HepG2 (cell line): ENCODE results near the gene TSPAN3. TPM values are rescaled to one million over a fixed set of nuclear protein-coding genes. Genes with fewer than 3 reads are reported as not detected.

Source experiments
- ATAC-seq: fragments of 200-7000 bp; cut with Tn5 transposase; 3 replicates; pipeline ENCODE4 v1.9.1; 2020; ENCODE audit warnings: mild to moderate bottlenecking, moderate library complexity
- BruUV-seq: library from RNA; stranded (reverse); fragments of 400-500 nt; replicated peaks from 2 replicates; lab custom pipeline; 2021; lab: Mats Ljungman, UMichigan
- CTCF ChIA-PET: fragments of 300-600 bp; formaldehyde crosslinking; extraction: SDS; loops from one replicate; lab custom pipeline; 2021; ENCODE audit warnings: low total read pairs, inconsistent platforms, low intra/inter-chr PET ratio; lab: Yijun Ruan, JAX
- POLR2A ChIA-PET: fragments of 350-600 bp; sonication (Branson Sonifier 250); formaldehyde crosslinking; loops from one replicate; lab custom pipeline; 2020; ENCODE audit warnings: antibody characterized with exemption, inconsistent platforms; lab: Yijun Ruan, JAX
- DNase-seq: peaks from one replicate; pipeline ENCODE4 v3.0.0-alpha.2; 2015; ENCODE audit warnings: low spot score
- FAIRE-seq: peaks from 3 replicates; lab custom pipeline; 2011; peaks lifted over from hg19 to GRCh38; lab: Jason Lieb, UNC
- H2AFZ ChIP-seq: one replicate; pipeline ENCODE4 v1.6.1; 2011; ENCODE audit warnings: low read length, inconsistent platforms
- H3K27ac ChIP-seq: fragments of 300-600 bp; 3 replicates; pipeline ENCODE4 v1.8.0; 2011; ENCODE audit warnings: mixed run types, mild to moderate bottlenecking, mixed read lengths, low read length, inconsistent platforms; ENCODE audit not compliant: insufficient read depth; ENCODE audit errors: extremely low read length
- H3K27me3 ChIP-seq, 2 experiments: fragments of 200-600 bp in 1 of 2; 2 replicates in 1 of 2; 3 replicates in 1 of 2; pipeline versions ENCODE4 v1.6.0 to v1.8.0; 2011; ENCODE audit warnings: low read length in 2 of 2, mild to moderate bottlenecking in 2 of 2, moderate library complexity in 2 of 2, inconsistent platforms in 1 of 2; ENCODE audit not compliant: insufficient read depth in 2 of 2, control insufficient read depth in 1 of 2
- H3K36me3 ChIP-seq, 2 experiments: fragments of 200-600 bp in 1 of 2; replicated peaks in 1 of 2; 2 replicates in 1 of 2; 3 replicates in 1 of 2; pipeline versions ENCODE4 v1.5.1 to v1.8.0; 2011; ENCODE audit warnings: low read length in 2 of 2, inconsistent platforms in 1 of 2; ENCODE audit not compliant: insufficient read depth in 2 of 2, control insufficient read depth in 1 of 2
- H3K4me1 ChIP-seq: 2 replicates; pipeline ENCODE4 v1.5.1; 2012; ENCODE audit warnings: low read length, inconsistent platforms; ENCODE audit not compliant: insufficient read depth
- H3K4me2 ChIP-seq: 2 replicates; pipeline ENCODE4 v1.6.0; 2011; ENCODE audit warnings: low read depth, low read length, inconsistent platforms
- H3K4me3 ChIP-seq, 3 experiments: fragments of 200-600 bp in 1 of 3; sonication (generic), shearing (Covaris generic) in 1 of 3; replicated peaks in 1 of 3; 2 replicates each; pipeline ENCODE4 v1.5.1; 2011 to 2016; ENCODE audit warnings: low read length in 3 of 3, inconsistent platforms in 2 of 3, low read depth in 2 of 3, mild to moderate bottlenecking in 2 of 3, control low read depth in 1 of 3, mixed read lengths in 1 of 3; ENCODE audit not compliant: insufficient read depth in 1 of 3
- H3K79me2 ChIP-seq: one replicate; pipeline ENCODE4 v1.6.1; 2011; ENCODE audit warnings: low read length, inconsistent platforms; ENCODE audit not compliant: insufficient read depth
- H3K9ac ChIP-seq: 2 replicates; pipeline ENCODE4 v1.6.0; 2011; ENCODE audit warnings: mild to moderate bottlenecking, low read depth, low read length, inconsistent platforms; ENCODE audit not compliant: insufficient read depth
- H3K9me3 ChIP-seq: 2 replicates; pipeline ENCODE4 v1.5.1; 2012; ENCODE audit warnings: mild to moderate bottlenecking, low read length
- H4K20me1 ChIP-seq: 2 replicates; pipeline ENCODE4 v1.6.0; 2011; ENCODE audit warnings: inconsistent platforms, mild to moderate bottlenecking, low read length, moderate library complexity; ENCODE audit not compliant: insufficient read depth
- FOXA1 ChIP-seq, 2 experiments: fragments of 450-650 bp in 1 of 2; sonication (generic) in 1 of 2; formaldehyde crosslinking in 1 of 2; IDR thresholded peaks; 2 replicates each; pipeline versions ENCODE4 v1.4.0 to v1.6.1; 2016 to 2020; ENCODE audit warnings: missing genetic modification reagents in 1 of 2
- FOXP1 ChIP-seq, 2 experiments: fragments of 450-650 bp in 1 of 2; IDR thresholded peaks; 2 replicates each; pipeline ENCODE4 v1.6.1; 2017 to 2018; ENCODE audit warnings: antibody characterized with exemption in 1 of 2
- HDAC1 ChIP-seq: sonication (generic); formaldehyde crosslinking; IDR thresholded peaks from 2 replicates; pipeline ENCODE4 v1.5.1; 2020; ENCODE audit warnings: mild to moderate bottlenecking, missing genetic modification reagents
- HNRNPK ChIP-seq: fragments of 200-400 bp; formaldehyde crosslinking; IDR thresholded peaks from 2 replicates; pipeline ENCODE4 v1.6.1; 2018; ENCODE audit warnings: low read length, low read depth, moderate library complexity, mild to moderate bottlenecking; ENCODE audit not compliant: poor library complexity, severe bottlenecking
- ISL2 ChIP-seq: sonication (generic); formaldehyde crosslinking; IDR thresholded peaks from 2 replicates; pipeline ENCODE4 v1.5.0; 2020; ENCODE audit warnings: missing genetic modification reagents
- KDM4B ChIP-seq: sonication (generic); formaldehyde crosslinking; IDR thresholded peaks from 2 replicates; pipeline ENCODE4 v1.4.0; 2020; ENCODE audit warnings: missing genetic modification reagents
- NR2C2 ChIP-seq: sonication (generic); formaldehyde crosslinking; IDR thresholded peaks from 2 replicates; pipeline ENCODE4 v1.4.0; 2020; ENCODE audit warnings: missing genetic modification reagents, mild to moderate bottlenecking, moderate library complexity, borderline replicate concordance
- NR2F2 ChIP-seq: IDR thresholded peaks from 2 replicates; pipeline ENCODE4 v1.6.1; 2012; ENCODE audit warnings: low read depth, inconsistent platforms, borderline replicate concordance
- NR2F6 ChIP-seq, 2 experiments: IDR thresholded peaks; 2 replicates each; pipeline ENCODE4 v1.6.1; 2016; ENCODE audit warnings: antibody characterized with exemption in 1 of 2, mild to moderate bottlenecking in 1 of 2
- PRMT3 ChIP-seq: sonication (generic); formaldehyde crosslinking; IDR thresholded peaks from 2 replicates; pipeline ENCODE4 v1.8.1; 2022; ENCODE audit warnings: low read depth, mild to moderate bottlenecking, moderate library complexity, missing genetic modification reagents, borderline replicate concordance
- RBFOX2 ChIP-seq: fragments of 200-400 bp; formaldehyde crosslinking; IDR thresholded peaks from 2 replicates; pipeline ENCODE4 v1.6.1; 2017; ENCODE audit warnings: low read depth, mild to moderate bottlenecking, low read length
- RFX1 ChIP-seq: fragments of 450-650 bp; IDR thresholded peaks from 2 replicates; pipeline ENCODE4 v1.6.1; 2017
- SOX13 ChIP-seq, 3 experiments: fragments of 450-650 bp in 1 of 3; sonication (generic) in 1 of 3; formaldehyde crosslinking in 1 of 3; IDR thresholded peaks in 2 of 3; conservative IDR thresholded peaks in 1 of 3; 2 replicates each; pipeline versions ENCODE4 v1.5.0 to v1.6.1; 2016 to 2020; ENCODE audit warnings: antibody characterized with exemption in 1 of 3, mild to moderate bottlenecking in 1 of 3, missing compliant biosample characterization in 1 of 3, missing genetic modification reagents in 1 of 3, moderate library complexity in 1 of 3
- ZEB1 ChIP-seq: IDR thresholded peaks from 2 replicates; pipeline ENCODE4 v1.6.1; 2012; ENCODE audit warnings: mild to moderate bottlenecking, low read depth, inconsistent platforms; ENCODE audit not compliant: insufficient replicate concordance
- ZNF354B ChIP-seq: sonication (generic); formaldehyde crosslinking; IDR thresholded peaks from 2 replicates; pipeline ENCODE4 v1.8.0; 2022; ENCODE audit warnings: mild to moderate bottlenecking, missing genetic modification reagents
- ZNF570 ChIP-seq: sonication (generic); formaldehyde crosslinking; IDR thresholded peaks from 2 replicates; pipeline ENCODE4 v1.4.0; 2020; ENCODE audit warnings: mild to moderate bottlenecking, missing genetic modification reagents, borderline replicate concordance
- WGBS: methylation state at CpG from one replicate; pipeline ENCODE4 v1.1.6; 2017; ENCODE audit warnings: low lambda C conversion rate; 5-methylcytosine and 5-hydroxymethylcytosine counted together
- in situ Hi-C: cut with HindIII; loops from 2 replicates; pipeline ENCODE4 v1.10.0; 2017; ENCODE audit warnings: low pct_unique_long_range_greater_than_20kb; ENCODE audit not compliant: extremely low pct_ligation_motif_present
- intact Hi-C: fragments of 100-400 bp; cut with micrococcal nuclease; formaldehyde crosslinking; loops from one replicate; pipeline ENCODE4 v1.10.0; 2022; ENCODE audit not compliant: unreplicated experiment
- polyA plus RNA-seq, 8 experiments: library from polyadenylated mRNA; depleted of rRNA in 3 of 8; stranded (reverse) in 7 of 8; unstranded in 1 of 8; fragments of >200 nt; fragmentation: Illumina TruSeq in 4 of 8; extraction: Trizol in 4 of 8; gene quantifications; 2 replicates each; pipeline versions ENCODE4 v1.2.1 to v1.2.3, GENCODE V29; 2011 to 2016; ENCODE audit warnings: low read depth in 4 of 8, missing spikeins in 1 of 8, mixed read lengths in 1 of 8; ENCODE audit not compliant: insufficient read depth in 1 of 8
- total RNA-seq, 5 experiments: library from RNA; depleted of rRNA; stranded (reverse); fragments of >200 nt; fragmentation: Illumina TruSeq; extraction: Trizol; gene quantifications; 2 replicates each; pipeline ENCODE4 v1.2.3, GENCODE V29; 2016; ENCODE audit warnings: low read depth in 1 of 5

TSPAN3 gene
- total and polyA plus RNA-seq, 2 of the 13 experiments (the other 11 are each of a cell fraction or from before 2014, with no cell fraction given): 167 to 170 TPM

DNA sequence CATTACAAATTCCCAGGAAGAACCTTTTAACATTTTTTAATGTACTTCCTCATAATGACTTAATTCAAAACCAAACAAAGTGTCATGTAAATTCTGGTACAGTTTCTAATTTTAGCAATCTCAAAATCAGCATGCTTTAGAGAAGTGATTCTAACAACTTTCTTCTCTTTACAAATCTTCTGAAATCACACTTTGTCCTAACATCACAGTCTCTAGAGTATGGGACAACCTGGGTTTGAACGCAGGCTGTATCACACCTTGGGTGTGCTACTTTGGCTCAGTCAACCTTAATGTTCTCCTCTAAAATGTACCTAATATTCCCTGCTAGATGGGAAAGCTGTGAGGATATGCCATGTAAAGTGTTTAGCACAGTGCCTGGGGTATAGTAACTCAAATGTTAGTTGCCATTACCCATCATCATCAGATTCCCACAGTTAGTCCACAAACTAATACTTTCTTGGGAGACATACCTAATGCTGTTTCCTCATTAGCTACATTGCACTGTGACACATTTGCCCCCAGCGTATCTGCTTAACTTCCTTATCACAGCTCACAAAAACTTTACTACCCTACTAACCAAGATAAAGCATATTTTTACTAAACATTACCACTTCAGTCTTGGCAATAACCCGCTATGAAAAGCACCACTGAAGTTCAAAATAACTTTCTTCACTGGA lies 3.1 kb downstream of the TSPAN3 start:
- ChIA-PET POLR2A (interaction anchor here (0.8 to 1.0 kb wide), 2 partner anchors 36 to 136 kb away, joined by 3 read pairs; partner anchors contain the start of gene RCN2), CTCF (no interaction called here)
- ATAC-seq: no peak
- no peaks in the 10 kb centered on the region for H3K9me3 ChIP-seq
- no peaks in the 10 kb centered on the region; a peak in 1 of 5 replicates for H3K36me3 ChIP-seq
- no TSS peak for BruUV-seq
- no peak overlapping the region for H3K9ac ChIP-seq
- H3K4me3 ChIP-seq: no peak overlapping the region
- FAIRE-seq: no peak
- WGBS: 89% methylated on average over 3 of the region's 3 CpGs
- 0 out of 2 replicates have a peak overlapping the region, but pooled peaks have one; percentile 16 for H3K4me2 ChIP-seq
- H3K27me3 ChIP-seq: 0 out of 5 replicates have a peak, but pooled peaks cover 0 to 6% of the 10 kb centered on the region in 2 experiments
- peaks cover 49% of the 10 kb centered on the region for H3K79me2 ChIP-seq
- no peak overlapping the region for H3K27ac ChIP-seq
- in situ Hi-C loops: no loop called here
- TF ChIP-seq ZEB1 (no peak), RBFOX2 (0 out of 2 replicates have a peak, but pooled peaks have one; percentile 12)
- TF ChIP-seq, all 625 proteins: peak for 1
- peaks cover 63% of the 10 kb centered on the region for H3K4me1 ChIP-seq
- peaks cover 11% of the 10 kb centered on the region for H4K20me1 ChIP-seq
- no peak overlapping the region for H2AFZ ChIP-seq
- intact Hi-C loops: no loop called here
- no peak for DNase-seq

DNA sequence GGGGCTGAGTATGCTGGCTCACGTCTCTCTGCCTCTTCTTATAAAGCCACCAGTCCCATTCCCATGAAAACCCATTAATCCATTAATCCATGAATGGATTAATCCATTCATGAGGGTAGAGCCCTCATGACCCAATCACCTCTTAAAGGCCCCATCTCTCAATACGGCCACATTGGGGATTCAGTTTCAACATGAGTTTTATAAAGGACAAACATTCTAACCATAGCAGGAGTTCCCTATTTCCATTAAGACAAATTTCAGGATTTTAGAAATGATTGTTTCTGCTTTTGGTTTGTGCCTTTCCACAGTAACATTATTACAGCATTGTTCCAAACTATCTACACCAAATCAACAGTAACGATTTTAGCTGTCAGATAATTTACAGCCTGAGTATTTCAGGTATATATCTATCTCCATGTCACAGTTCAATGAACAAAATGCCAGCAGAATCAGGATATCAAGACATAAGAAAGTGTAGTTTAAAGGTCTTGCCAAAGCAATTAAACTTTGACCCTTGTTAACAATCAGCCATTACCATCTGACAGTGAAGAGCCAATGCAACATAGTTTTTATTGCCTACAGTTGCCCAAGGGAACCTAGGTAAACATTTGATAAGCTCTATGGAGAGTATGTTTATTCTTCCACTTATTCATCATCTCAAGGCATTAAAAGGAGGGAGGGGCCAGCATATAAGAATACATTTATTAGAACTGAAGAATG lies 3.8 kb downstream of the TSPAN3 start:
- Histone ChIP-seq H3K9me3 (no peaks in the 10 kb centered on the region), H2AFZ (no peak overlapping the region), H3K36me3 (no peaks in the 10 kb centered on the region; a peak in 1 of 5 replicates), H3K4me3 (no peak overlapping the region), H3K4me2 (peak overlapping the region; percentile 28; the same call in 1 of the 2 replicates), H3K4me1 (peaks cover 63% of the 10 kb centered on the region), H3K79me2 (peaks cover 49% of the 10 kb centered on the region), H3K27me3 (no peaks in the 10 kb centered on the region), H3K9ac (no peak overlapping the region), H4K20me1 (peaks cover 11% of the 10 kb centered on the region), H3K27ac (peak overlapping the region; percentile 28)
- no TSS peak for BruUV-seq
- DNase-seq (peak; percentile 58), ATAC-seq (no peak), FAIRE-seq (no peak)
- CTCF ChIA-PET: no interaction called here
- intact Hi-C loops (no loop called here), in situ Hi-C loops (no loop called here)
- POLR2A ChIA-PET: interaction anchor here (0.8 to 1.0 kb wide), 2 partner anchors 36 to 136 kb away, joined by 3 read pairs; partner anchors contain the start of gene RCN2
- WGBS: 86% methylated on average over 3 of the region's 3 CpGs
- TF ChIP-seq NR2C2: 0 out of 2 replicates have a peak, but pooled peaks have one; percentile 17
- no peak for TF ChIP-seq SOX13 (IDR thresholded peaks at IDR 0.05)
- TF ChIP-seq SOX13 (CRISPR knock-in tag; conservative IDR thresholded peaks at IDR 0.05 in 1 of 2, IDR thresholded peaks at IDR 0.05 in 1 of 2): peak in 1 of 2 experiments; percentile 47; a peak in 1 of 4 replicates
- TF ChIP-seq ZNF354B (CRISPR knock-in tag): no peak
- 0 out of 2 replicates have a peak, but pooled peaks have one; percentile 14 for TF ChIP-seq HDAC1
- TF ChIP-seq NR2F2: peak; percentile 48; the same call in 1 of the 2 replicates
- no peak for TF ChIP-seq HNRNPK
- TF ChIP-seq ISL2: 0 out of 2 replicates have a peak, but pooled peaks have one; percentile 27
- TF ChIP-seq FOXA1 (IDR thresholded peaks at IDR 0.05): no peak
- TF ChIP-seq FOXA1 (CRISPR knock-in tag; IDR thresholded peaks at IDR 0.05): peak; percentile 25; the same call in 1 of the 2 replicates
- 0 out of 2 replicates have a peak, but pooled peaks have one; percentile 7 for TF ChIP-seq RFX1
- TF ChIP-seq ZNF570 (CRISPR knock-in tag): no peak
- TF ChIP-seq NR2F6 (IDR thresholded peaks at IDR 0.05): peak; percentile 68
- peak; percentile 52; the same call in 1 of the 2 replicates for TF ChIP-seq NR2F6 (CRISPR knock-in tag; IDR thresholded peaks at IDR 0.05)
- TF ChIP-seq KDM4B (CRISPR knock-in tag): no peak
- TF ChIP-seq FOXP1 (IDR thresholded peaks at IDR 0.05): no peak
- TF ChIP-seq FOXP1 (CRISPR knock-in tag; IDR thresholded peaks at IDR 0.05): 0 out of 2 replicates have a peak, but pooled peaks have one; percentile 19
- no peak for TF ChIP-seq PRMT3 (CRISPR knock-in tag)
